Mesenteric fat pad (tissue), 1 donor: ENCODE measurements around the gene RENBP. TPM values are rescaled to one million over a fixed set of nuclear protein-coding genes. Genes with fewer than 3 reads are reported as not detected.

Experiments
- DNase-seq: peaks from one replicate; pipeline ENCODE4 v3.0.0-alpha.2; 2020; ENCODE audit warnings: low spot score
- total RNA-seq: library from RNA; stranded (reverse); fragmentation: NEBNext Ultra II Directional; extraction: Animal tissue kit (Norgen Biotek cat#: 25700); gene quantifications from one replicate; pipeline ENCODE4 v1.2.1, GENCODE V29; 2021
- donor health status: DM: yes; HTN: yes; CAD: no.

RENBP gene
- total RNA-seq, 1 donor from 2014 or later = 34.5 TPM

DNA sequence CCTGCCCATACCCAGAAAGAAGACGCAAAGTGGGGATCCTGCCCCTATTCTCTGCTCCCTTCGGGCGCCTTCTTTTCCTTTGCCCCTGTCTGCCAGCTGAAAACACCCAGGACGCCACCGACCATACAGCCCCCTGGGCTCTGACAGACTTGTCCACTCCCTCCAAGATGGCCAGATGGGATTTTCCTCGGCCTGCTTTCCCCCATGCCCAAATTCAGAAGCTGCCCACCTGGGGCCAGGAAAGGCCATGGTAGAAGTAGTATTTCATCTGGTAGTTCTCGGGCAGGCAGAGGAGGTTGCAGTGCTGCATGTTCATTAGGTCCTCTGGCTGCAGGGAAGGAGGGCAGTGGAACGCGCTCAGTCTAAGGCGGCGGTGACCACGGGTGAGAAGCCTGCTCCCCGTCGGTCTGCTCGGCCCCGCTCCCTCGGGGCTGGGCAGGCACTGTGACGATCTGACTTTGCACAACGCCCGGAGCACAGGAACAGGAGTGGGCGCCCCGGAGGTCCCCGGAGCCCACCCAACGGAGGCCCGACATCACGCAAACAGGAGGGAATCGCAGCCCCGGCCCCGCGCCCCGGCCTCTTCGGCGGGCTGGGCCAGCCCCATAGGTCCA lies 10.2 kb downstream of the RENBP start:
- no peak for DNase-seq

DNA sequence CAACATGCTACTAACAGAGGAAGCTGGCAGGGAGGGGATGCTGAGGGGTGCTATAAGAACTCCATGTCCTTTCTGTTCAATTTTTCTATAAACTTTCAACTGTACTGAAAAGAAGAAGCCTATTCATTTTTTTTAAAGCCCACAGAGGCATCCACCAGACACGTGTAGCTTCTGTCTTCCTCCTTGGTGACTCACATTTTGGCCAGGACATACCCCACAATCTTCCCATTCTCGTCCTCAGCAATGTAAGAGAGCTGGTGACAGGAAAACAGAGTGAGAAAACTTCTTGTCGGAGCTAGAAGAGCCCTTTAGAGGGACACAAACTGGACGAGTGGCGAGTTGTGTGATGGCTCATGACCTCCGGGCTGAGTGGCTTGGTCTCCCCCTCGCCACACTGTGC lies 10.7 kb downstream of the RENBP start:
- DNase-seq = no peak

DNA sequence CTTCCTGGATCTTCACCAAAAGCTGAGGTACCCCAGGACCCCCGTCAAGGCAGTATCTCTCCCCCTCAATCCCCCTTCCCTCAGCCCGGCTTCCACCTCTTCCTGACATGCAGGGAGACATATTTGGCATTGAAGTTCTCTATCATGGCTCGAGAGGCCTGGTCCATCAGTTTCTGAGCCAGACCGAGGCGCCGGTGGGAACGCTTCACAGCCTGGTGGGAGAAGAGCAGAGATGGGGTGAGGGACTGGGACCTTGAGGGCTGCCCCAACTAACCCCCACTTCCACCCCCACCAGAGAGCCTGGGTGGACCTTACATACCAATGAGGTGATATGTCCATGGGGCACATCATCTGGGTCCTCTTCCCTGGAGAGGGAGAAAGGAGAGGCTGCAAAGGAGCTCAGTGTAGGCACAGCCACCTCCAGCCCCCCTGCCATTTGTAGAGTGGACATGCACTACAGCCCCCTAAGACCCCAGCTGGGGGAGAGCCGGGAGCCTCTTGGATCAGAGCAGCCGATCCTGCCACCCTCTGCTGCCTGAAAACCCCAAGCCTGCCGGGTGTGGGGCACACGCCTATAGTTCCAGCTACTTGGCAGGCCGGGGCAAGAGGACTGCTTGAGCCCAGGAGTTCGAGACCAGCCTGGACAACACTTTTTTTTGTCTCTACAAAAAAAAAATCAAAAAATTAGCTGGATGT lies 12.1 kb downstream of the RENBP start:
- no peak for DNase-seq

DNA sequence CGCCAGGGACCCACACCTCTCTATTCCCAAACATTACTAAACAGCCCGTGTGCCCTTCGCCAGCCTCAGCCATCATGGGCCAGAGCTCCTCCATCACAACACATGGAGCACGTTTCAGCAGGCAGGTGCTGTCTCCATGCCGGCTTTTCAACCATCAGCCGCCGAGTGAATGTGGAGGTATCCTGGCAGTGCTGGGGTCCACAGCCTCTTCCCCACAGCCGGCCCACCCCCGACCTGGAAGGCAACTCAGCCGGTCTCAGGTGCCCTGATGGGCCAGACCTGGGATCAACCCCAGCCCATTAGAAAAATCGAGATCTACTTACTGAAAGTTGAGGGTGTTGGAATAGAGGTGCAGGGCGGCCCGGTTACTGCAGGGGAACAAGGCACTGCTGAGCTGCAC lies 12.7 kb downstream of the RENBP start:
- no peak for DNase-seq

DNA sequence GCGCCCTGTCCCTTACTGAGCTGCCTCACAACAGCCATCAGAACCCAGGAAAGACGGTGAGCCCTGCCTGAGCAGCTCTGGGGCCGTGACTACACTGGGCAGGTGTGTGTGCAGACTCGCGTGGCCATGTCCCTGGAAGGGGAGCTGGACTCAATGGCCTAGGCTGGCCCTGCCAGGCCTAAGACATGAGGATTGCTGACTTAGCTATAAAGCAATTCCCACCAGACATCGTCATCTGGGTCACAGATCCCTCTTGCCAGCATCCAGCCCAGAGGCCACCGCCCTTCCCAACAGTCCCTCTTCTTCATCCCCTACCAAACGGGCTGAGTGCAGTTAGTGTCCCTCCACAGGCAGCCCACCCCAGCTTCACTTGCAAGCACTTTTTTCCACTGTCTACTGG lies 13.3 kb downstream of the RENBP start:
- DNase-seq = no peak

DNA sequence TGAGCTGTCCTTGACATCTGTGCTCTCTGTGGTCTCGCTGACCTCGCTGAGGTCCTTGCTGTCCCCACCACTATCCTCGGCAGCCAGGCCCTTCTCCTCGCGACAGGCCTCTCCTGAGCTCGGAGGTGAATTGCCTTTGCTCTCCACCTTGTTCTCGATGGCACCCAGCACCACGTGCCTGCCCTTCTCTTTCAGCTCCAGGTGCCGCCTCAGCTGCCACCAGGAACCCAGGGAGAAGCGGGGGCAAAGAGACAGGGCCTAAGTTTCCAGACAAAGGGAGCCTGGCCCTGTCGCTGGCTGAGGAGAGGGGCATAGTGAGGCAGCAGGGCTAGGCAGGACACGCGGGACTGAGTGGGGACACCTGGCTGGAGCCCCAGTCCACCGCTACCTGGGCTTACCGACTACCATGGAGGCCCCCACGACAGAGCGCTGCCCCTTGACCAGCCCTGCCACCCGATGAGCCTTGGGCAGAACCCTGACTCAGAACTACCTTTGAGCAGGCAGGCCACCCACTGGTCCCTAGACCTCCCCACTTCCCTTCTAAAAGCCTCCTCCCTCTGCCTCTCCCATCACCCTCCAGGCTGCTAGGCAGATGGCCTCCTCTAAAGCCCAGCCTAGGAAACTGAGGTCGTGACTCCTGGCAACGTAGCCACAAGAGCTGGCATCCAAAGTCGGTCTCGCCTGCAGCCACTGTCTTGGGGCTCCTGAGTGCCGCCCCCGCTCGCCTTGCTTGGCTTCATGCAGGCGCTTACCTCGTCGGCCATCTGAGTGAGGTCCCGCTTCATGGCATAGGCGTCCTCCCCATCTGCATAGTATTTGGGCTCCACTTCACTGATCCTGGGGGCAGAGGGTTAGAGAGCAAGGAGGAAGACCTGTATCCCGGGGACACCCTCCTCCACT lies 14.2 kb downstream of the RENBP start:
- DNase-seq = no peak

DNA sequence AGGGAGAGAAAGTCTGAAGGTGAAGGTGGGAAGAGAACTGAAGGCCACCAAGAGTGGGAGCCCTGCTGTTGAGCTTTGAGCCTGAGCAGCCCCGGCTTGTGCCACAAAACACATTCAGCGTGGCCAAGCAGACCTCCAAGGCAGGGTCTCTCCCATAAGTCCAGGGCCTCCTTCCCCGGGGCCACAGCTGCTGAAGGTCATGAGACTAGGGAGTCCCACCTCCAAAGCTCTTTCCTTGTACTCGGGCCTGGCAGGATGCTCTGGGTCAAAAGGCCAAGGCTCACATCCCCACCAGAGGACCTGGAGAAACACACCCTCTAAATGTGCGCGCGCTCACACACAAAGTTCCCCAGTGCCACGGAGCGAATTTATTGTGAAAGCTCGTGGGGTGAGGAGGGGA lies 14.9 kb downstream of the RENBP start:
- DNase-seq = no peak

DNA sequence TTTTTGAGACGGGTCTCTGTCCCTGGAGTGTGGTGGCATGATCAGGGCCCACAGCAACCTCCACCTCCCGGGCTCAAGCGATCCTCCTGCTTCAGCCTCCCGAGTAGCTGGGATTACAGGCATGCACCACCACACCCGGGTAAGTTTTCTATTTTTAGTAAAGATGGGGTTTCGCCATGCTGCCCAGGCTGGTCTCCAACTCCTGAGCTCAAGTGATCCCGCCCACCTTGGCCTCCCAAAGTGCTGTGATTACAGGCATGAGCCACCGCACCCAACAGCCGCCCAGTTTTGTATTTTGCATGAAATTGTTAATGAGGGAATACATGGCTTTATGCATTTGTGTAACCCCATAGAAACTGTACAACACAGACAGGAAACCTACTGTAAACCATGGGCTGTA lies 15.6 kb downstream of the RENBP start:
- DNase-seq = no peak

DNA sequence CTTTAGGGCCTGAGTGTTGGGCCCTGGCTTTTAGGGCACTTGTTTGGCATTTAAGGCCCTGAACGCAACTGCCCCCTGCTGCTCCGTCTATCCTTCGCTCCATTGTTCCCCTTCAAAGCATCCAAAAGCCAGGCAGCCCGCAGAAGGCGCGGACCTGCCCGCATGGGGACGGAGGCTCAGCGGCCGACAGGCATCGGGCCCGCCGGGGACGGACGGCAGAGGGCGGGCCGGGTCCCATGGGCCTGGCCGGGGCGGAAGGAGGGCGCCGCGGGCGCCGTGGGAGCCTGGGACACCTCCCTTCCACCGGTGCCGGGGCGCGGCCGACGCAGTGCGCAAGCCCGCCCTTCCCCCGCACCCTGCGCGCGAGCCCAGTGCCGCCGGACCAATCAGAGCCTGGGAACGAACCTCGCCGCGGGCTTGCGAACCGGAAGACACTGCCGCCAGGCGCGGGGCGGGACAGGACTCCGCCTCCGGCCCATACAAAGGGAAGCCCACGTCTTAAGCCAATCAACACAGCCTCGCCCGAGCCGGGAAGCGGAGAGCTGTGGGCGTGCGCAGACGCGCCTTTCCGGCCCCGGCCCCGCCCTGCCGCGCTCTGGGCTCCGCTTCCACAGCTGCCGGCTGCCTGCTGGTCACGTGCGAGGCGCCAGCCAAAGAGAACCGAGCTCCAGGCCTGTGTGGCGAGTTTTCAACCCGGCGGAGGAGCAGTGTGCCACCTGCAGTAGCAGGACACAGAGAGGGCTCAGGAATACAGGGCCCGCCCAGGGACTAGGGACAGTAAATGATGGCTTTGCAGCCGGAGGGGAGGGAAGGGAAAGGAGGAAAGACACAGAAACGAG lies 16.3 kb downstream of the RENBP start:
- DNase-seq = peak; percentile 98

DNA sequence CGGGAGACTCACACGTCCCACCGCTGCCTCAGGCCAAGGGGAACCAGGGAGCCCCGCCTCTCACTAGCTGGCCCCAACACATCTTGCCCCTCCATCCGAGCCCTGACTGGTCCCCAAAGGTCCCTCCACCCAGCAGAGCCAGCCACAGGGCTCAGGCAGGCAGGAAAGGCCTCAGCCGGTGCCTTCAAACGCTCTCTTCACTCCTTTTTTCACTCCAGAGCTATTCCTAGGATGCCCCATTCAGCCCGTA lies 16.8 kb downstream of the RENBP start:
- no peak for DNase-seq

DNA sequence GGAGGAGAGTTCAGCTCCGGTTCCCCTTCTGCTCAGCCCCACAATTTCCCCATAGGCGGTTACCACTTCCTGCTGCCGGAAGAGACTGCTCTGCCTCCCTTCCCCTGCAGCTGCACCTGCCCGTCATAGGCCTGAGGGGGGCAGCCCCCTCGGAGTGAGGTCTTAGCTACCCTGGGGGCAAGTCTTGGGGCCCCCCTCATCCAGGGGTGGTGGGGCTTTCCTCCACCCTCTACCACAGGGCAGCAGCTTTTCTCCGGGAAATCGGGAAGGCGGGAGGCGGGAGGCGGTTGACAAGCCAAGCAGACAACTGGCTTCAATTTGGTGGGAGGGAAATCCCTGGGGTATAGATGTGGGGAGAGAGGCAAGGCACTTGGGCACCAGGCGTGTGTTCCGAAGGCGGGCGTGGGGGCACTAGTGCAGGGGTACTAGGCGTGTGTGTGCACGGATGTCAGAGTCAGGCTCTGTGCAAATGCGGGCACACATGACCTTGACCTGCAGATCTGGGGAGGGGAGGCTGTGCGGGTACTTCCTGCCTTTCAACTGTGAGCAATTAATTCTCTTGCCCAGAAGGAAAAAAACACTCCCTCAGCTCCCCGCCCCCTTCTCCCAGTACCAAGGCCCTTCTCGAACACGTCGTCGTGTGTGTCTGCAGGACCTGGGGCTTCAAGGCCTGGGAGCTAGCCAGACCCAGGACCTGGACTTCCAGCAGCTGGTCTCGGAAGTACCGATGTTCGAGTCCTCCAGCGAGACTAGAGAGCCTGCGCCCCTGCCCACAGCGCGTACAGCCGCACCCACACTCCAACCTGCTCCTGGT lies 17.4 kb downstream of the RENBP start:
- no peak for DNase-seq

DNA sequence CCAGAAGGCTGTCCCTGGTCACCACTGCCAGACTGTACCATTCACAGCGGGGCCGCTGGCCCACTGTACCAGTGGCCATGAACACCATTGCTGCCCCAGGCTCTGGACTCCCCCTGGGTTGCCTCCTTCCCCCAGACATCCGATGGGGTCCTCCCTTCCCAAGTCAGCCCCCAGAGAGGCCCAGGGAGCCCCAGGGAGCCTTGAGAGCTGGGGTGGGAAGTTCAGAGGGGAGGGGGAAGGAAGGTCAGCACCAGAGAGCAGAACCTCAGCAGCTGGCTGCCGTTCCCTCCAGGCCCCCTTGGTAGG lies 17.9 kb downstream of the RENBP start:
- DNase-seq = no peak

DNA sequence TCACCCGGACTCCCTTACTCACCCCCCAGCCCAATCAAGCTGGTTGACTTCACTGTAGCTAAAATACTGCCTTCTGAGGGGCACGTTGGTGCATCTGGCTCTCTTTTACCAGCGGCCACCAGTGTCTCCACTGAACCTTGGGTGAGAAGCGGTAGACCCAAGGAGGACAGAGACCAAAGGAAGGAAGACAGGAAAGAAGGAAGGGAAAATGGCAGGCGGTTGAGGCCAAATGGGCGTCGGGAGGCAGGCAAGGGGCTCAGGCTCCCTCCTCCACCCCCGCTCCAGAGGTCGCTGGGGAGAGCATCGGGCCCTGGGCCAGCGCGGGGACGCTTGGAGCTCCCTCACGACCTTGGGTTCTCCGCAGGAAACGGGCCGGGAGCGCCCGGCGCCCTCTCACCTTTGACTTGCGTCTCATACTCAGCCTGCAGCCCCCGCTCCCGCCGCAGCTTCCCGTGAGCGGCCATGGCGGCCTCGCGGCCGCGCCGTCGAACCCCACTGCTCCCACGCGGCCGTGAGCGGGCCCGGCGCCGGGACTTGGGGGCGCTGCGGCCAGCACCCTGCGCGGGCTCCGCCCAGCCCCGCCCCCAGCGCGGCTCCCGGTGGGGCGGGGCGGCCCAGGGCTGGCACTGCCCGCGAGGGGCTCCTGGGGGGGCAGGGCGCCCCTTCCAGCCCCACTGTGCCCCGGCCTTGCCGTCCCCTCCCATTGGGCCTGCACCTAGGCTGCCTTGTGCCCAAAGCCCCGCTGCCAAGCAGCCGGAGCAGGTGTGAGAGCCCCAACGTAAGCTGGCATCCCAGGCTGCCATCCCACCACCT lies 18.5 kb downstream of the RENBP start, which contains the start of gene ARHGAP4:
ARHGAP4 (minus strand) TSS at position 526 of the 813 bp plus-strand sequence; CDS start at position 464, 62 bp downstream.
- no peak for DNase-seq

DNA sequence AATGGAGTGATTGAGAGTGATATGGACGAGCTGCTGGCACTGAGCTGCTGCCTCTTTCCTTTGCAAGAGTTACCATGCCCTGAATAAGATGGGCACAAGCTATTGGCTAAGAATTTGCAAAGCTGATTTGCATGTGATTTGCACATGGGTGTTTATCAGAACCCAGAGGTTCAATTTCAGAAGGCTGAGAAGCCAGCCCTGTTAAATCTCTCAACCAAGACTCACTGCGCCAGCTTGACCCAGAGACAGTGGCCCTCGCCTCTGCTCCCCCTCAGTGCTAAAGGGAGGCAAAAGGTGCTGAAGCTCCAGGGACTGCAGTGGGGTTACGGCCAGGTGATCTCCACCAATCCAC lies 19.1 kb downstream of the RENBP start:
- DNase-seq = no peak

DNA sequence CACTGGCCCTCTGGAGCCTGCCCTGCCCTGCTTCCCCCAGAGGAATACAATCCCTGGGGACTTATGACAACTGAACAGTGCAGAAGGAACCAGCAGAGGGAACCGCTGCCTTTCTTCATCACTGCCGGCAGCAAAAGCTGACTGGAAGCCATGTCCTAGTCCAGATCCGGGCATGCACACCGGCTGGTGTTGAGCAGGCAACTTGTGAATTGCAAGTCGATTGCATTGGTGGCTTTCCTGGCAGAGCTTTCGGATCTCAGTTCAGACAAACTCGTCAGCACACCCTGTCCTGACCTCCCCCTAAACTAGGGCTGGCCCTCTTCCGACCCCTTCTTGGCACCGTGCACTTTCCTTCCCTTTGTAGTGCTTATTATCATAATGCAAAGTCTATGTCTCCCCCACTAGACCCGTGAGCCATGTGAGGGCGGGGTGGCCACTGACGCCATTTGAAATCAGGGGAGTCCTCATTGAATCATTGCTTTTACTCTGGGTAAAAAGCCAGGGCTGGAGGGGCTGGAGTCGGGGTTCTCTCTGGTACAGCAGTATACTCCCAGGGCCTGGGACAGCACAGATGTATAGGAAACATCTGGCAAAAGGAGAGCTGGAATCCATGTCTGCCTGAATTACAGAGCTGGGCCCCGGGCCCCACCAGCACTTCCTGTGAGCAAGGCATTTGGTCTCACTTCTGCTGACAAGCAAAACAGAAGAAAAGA lies 20.1 kb downstream of the RENBP start:
- no peak for DNase-seq

DNA sequence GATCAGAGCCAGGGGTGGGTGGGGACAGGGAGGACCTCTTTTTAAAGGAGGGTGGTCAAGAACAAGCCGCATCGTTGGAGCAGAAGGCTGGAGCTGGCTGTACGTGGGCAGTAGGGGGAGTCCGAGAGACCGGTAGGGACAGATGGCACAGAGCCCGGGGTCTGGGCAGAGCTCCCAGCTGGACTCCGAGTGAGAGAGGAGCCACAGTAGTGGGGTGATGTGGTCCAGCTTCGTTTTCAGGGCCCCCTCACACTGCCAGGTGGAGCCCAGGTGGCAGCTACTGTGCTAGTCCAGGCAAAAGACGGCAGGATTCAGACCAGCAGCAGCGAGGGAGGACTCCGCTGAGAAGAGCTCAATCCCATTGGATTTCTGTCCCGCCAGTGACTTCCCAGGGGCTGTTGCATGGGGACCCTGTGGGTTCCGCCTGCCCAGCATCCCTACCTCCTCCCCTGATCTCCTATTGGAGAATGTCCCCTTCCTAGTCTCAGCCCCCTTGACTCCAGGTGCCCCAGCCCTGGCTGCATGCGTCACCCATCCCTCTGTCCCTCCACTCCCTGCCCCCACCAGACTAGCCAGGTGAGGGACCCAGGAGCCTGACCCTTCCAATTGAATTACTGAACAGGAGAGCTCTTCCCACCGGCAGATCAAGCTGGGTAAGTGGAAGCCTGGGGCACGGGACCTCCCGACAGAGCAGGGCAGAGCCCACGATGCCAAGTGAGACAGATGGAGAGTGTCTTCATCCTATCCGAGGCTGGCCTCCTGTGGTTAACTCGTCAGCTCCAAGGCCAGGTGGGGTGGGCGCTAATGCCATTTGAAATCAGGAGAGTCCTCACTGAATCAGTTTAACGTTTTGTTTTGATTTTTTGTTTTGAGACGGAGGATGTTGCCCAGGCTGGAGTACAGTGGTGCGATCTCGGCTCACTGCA lies 21.2 kb downstream of the RENBP start:
- DNase-seq = no peak

DNA sequence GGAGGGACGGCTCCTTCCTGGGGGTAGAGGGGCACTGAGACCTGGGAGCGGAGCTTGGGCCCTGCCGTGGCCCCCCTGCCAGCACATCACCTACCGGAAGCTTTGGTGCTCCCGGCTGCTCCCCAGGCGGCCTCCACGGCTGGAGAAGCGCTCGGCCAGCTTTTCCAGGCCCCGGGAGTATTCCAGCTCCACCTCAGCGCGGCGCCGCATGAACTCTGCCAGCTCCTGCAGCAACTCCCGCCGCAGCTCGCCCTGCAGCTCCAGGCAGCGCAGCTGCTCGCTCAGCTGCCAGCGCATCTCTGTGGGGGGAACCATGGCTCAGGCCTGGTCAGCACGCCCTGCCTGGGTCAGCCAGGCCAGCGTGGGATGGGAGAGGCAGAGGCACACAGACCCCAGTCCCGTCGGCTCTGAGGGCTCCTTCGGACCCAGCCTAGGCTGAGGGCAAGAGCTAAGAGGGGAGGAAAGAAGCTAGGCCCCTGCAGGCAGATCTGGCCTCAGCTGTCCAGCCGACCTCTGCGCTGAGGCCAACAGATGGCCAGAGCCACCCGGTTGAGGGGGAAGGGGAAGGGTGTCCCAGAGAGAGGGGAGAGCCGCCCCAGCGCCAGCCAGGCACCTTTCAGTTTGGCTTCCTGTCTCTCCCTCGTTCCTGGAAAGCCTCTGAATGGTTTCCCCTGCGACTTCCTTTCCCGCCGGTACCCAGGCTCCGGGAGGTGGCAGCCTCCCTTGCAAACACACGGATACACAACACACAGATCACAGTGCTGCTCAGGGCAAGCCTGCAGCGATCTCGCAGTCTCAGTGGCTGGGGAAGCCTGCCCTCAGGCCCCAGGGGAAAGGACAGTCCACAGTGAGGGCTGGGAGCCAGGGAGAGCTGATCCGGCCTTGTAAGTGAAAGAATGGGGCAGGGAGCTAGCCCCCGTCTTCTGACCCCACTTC lies 22.7 kb downstream of the RENBP start:
- DNase-seq = no peak
